Loucy (cell line): Measurements from ENCODE around the gene MAP1B.

ENCODE experiments used
- H2AFZ ChIP-seq: fragments of 200-600 bp; sonication (generic); 2 replicates; pipeline ENCODE4 v1.6.0; 2016; ENCODE audit warnings: antibody characterized with exemption, mild to moderate bottlenecking, low read length, moderate library complexity
- H3F3A ChIP-seq: fragments of 200-600 bp; 2 replicates; pipeline ENCODE4 v1.6.0; 2016; ENCODE audit warnings: antibody characterized with exemption, low read depth, mild to moderate bottlenecking
- H3K27me3 ChIP-seq: fragments of 200-600 bp; sonication (generic); 2 replicates; pipeline ENCODE4 v1.6.1; 2014; ENCODE audit warnings: low read length, mild to moderate bottlenecking; ENCODE audit not compliant: insufficient read depth, poor library complexity, severe bottlenecking
- H3K36me3 ChIP-seq: fragments of 200-600 bp; sonication (generic); 2 replicates; pipeline ENCODE4 v1.6.1; 2016; ENCODE audit warnings: low read length; ENCODE audit not compliant: insufficient read depth
- H3K4me1 ChIP-seq: fragments of 200-600 bp; sonication (generic); 2 replicates; pipeline ENCODE4 v1.5.1; 2014; ENCODE audit warnings: low read length, mild to moderate bottlenecking; ENCODE audit not compliant: insufficient read depth, poor library complexity, severe bottlenecking
- H3K4me2 ChIP-seq: fragments of 200-600 bp; sonication (generic); 2 replicates; pipeline ENCODE4 v1.6.0; 2014; ENCODE audit warnings: antibody characterized with exemption, low read length, low read depth, mild to moderate bottlenecking; ENCODE audit not compliant: poor library complexity, severe bottlenecking
- H3K4me3 ChIP-seq: fragments of 200-600 bp; sonication (generic); 2 replicates; pipeline ENCODE4 v1.5.1; 2014; ENCODE audit warnings: low read length, mild to moderate bottlenecking, mixed read lengths; ENCODE audit not compliant: poor library complexity, severe bottlenecking
- H3K79me2 ChIP-seq: fragments of 200-600 bp; sonication (generic); 2 replicates; pipeline ENCODE4 v1.6.1; 2014; ENCODE audit warnings: low read length; ENCODE audit not compliant: insufficient read depth
- H3K9ac ChIP-seq: fragments of 200-600 bp; sonication (generic); 2 replicates; pipeline ENCODE4 v1.6.0; 2014; ENCODE audit warnings: mild to moderate bottlenecking, low read depth, low read length, moderate library complexity; ENCODE audit not compliant: poor library complexity, severe bottlenecking
- H3K9me2 ChIP-seq: fragments of 200-600 bp; sonication (generic); replicated peaks from 2 replicates; pipeline ENCODE4 v1.6.1; 2016; ENCODE audit warnings: low read depth, low read length, mixed read lengths
- H3K9me3 ChIP-seq: fragments of 200-600 bp; sonication (generic); 2 replicates; pipeline ENCODE4 v1.6.1; 2014; ENCODE audit warnings: mild to moderate bottlenecking, antibody characterized with exemption, low read length, low read depth; ENCODE audit not compliant: insufficient read depth
- H4K20me1 ChIP-seq: fragments of 200-600 bp; sonication (generic); 2 replicates; pipeline ENCODE4 v1.6.0; 2014; ENCODE audit warnings: antibody characterized with exemption, low read length, mild to moderate bottlenecking; ENCODE audit not compliant: insufficient read depth, poor library complexity, severe bottlenecking
- CTCF ChIP-seq: fragments of 200-600 bp; sonication (generic); conservative IDR thresholded peaks from 2 replicates; pipeline ENCODE4 v1.5.1; 2014; ENCODE audit warnings: mild to moderate bottlenecking, antibody characterized with exemption, low read length
- EZH2phosphoT487 ChIP-seq: fragments of 200-600 bp; IDR thresholded peaks from 2 replicates; pipeline ENCODE4 v1.6.1; 2018; ENCODE audit warnings: antibody characterized with exemption, mild to moderate bottlenecking, moderate library complexity, borderline replicate concordance

Gene MAP1B

GRCh38 chr5:72216756-72217155 lies 109.5 kb downstream of the MAP1B start:
- Histone ChIP-seq H3K27me3 (no peaks in the 10 kb centered on the region), H2AFZ (no peak overlapping the region), H3K9me2 (no peaks in the 10 kb centered on the region), H4K20me1 (no peaks in the 10 kb centered on the region), H3K4me1 (peaks cover 5% of the 10 kb centered on the region), H3K79me2 (no peaks in the 10 kb centered on the region), H3K9me3 (no peaks in the 10 kb centered on the region), H3K36me3 (peaks cover 39% of the 10 kb centered on the region; the same call in 1 of the 2 replicates), H3F3A (no peaks in the 10 kb centered on the region), H3K4me2 (no peak overlapping the region), H3K9ac (no peak overlapping the region), H3K4me3 (no peak overlapping the region)
- TF ChIP-seq EZH2phosphoT487 (no peak), CTCF (no peak)

GRCh38 chr5:72221099-72221498 lies 113.8 kb downstream of the MAP1B start:
- Histone ChIP-seq H3K9me3 (no peaks in the 10 kb centered on the region), H3K4me2 (no peak overlapping the region), H3K9me2 (no peaks in the 10 kb centered on the region), H2AFZ (no peak overlapping the region), H3K4me3 (no peak overlapping the region), H3K27me3 (no peaks in the 10 kb centered on the region), H3K4me1 (peaks cover 32% of the 10 kb centered on the region), H3K36me3 (peaks cover 76% of the 10 kb centered on the region), H4K20me1 (no peaks in the 10 kb centered on the region), H3K79me2 (no peaks in the 10 kb centered on the region), H3K9ac (no peak overlapping the region), H3F3A (no peaks in the 10 kb centered on the region)
- TF ChIP-seq EZH2phosphoT487 (no peak), CTCF (no peak)

GRCh38 chr5:72221541-72221940 lies 114.3 kb downstream of the MAP1B start:
- Histone ChIP-seq H2AFZ (no peak overlapping the region), H3K9me3 (no peaks in the 10 kb centered on the region), H3K9ac (no peak overlapping the region), H3K79me2 (no peaks in the 10 kb centered on the region), H3K36me3 (peaks cover 81% of the 10 kb centered on the region), H3K9me2 (no peaks in the 10 kb centered on the region), H4K20me1 (no peaks in the 10 kb centered on the region), H3F3A (no peaks in the 10 kb centered on the region), H3K4me1 (peaks cover 37% of the 10 kb centered on the region), H3K27me3 (no peaks in the 10 kb centered on the region), H3K4me3 (no peak overlapping the region), H3K4me2 (no peak overlapping the region)
- no peak for TF ChIP-seq CTCF
- TF ChIP-seq EZH2phosphoT487, result no peak
